Lung (tissue), 12 donors: ENCODE results near the gene WNK2. TPM values are rescaled to one million over a fixed set of nuclear protein-coding genes. Genes with fewer than 3 reads are reported as not detected.

Experiments
- ATAC-seq: fragments of 200-7000 bp; cut with Tn5 transposase; one replicate; pipeline ENCODE4 v1.9.1; 2020; ENCODE audit warnings: moderate number of reproducible peaks; ENCODE audit not compliant: insufficient read depth, low FRiP score
- DNase-seq, 3 donors: peaks; one replicate each; pipeline ENCODE4 v3.0.0-alpha.2; 2013 to 2017
- H3K27ac ChIP-seq, 2 donors: one replicate each; pipeline ENCODE4 v1.5.1; 2013; ENCODE audit warnings: mild to moderate bottlenecking in 2 of 2, moderate library complexity in 2 of 2, control low read depth in 1 of 2, inconsistent platforms in 1 of 2, low read depth in 1 of 2, low read length in 1 of 2
- H3K27me3 ChIP-seq, 3 donors: one replicate each; pipeline ENCODE4 v1.5.1; 2013; ENCODE audit warnings: low read length in 2 of 3; ENCODE audit not compliant: control insufficient read depth in 3 of 3, insufficient read depth in 3 of 3
- H3K36me3 ChIP-seq, 4 donors: one replicate each; pipeline ENCODE4 v1.5.1; 2013; ENCODE audit warnings: low read length in 4 of 4, mild to moderate bottlenecking in 1 of 4, moderate library complexity in 1 of 4; ENCODE audit not compliant: control insufficient read depth in 4 of 4, insufficient read depth in 4 of 4
- H3K4me1 ChIP-seq, 5 donors: one replicate each; pipeline ENCODE4 v1.5.1; 2013; ENCODE audit warnings: low read length in 5 of 5, mild to moderate bottlenecking in 2 of 5, moderate library complexity in 1 of 5; ENCODE audit not compliant: control insufficient read depth in 5 of 5, insufficient read depth in 5 of 5
- H3K4me3 ChIP-seq: one replicate; pipeline ENCODE4 v1.5.1; 2013; ENCODE audit warnings: mild to moderate bottlenecking, control low read depth, moderate library complexity
- H3K9ac ChIP-seq, 2 donors: one replicate each; pipeline ENCODE4 v1.5.1; 2013; ENCODE audit warnings: low read length in 2 of 2, control low read depth in 1 of 2; ENCODE audit not compliant: insufficient read depth in 1 of 2
- H3K9me3 ChIP-seq, 4 donors: one replicate each; pipeline ENCODE4 v1.5.1; 2013; ENCODE audit warnings: low read length in 3 of 4, mild to moderate bottlenecking in 1 of 4, moderate library complexity in 1 of 4; ENCODE audit not compliant: control insufficient read depth in 4 of 4, insufficient read depth in 3 of 4
- WGBS, 2 donors: extraction: QIAGEN DNeasy Blood & Tissue Kit; methylation state at CpG; one replicate each; pipeline ENCODE4 v1.1.7; 2013; 5-methylcytosine and 5-hydroxymethylcytosine counted together
- polyA plus RNA-seq, 2 donors: library from polyadenylated mRNA; stranded (reverse); fragments of 200-250 nt; gene quantifications; one replicate each; pipeline ENCODE4 v1.2.1, GENCODE V29; 2013
- total RNA-seq, 2 donors: library from RNA; depleted of rRNA in 1 of 2; stranded (reverse); fragments of >200 nt in 1 of 2; gene quantifications; one replicate each; pipeline ENCODE4 v1.2.1, GENCODE V29; 2014 to 2021
- TF ChIP-seq, protein P1 (sequence below): IDR thresholded peaks from 2 replicates; pipeline ENCODE4 v1.5.1; 2012; ENCODE audit warnings: mild to moderate bottlenecking; ENCODE audit errors: control extremely low read depth, extremely low read depth
- donor health status: control.
- donor health status: control.
- donor health status: Bipolar disorder and iron deficiency.
- donor health status: healthy.
- donor health status: DM: yes; HTN: yes; CAD: no.

Gene WNK2
- total and polyA plus RNA-seq, 4 donors, result 1.00 to 8.5 (median 2.9) TPM

DNA sequence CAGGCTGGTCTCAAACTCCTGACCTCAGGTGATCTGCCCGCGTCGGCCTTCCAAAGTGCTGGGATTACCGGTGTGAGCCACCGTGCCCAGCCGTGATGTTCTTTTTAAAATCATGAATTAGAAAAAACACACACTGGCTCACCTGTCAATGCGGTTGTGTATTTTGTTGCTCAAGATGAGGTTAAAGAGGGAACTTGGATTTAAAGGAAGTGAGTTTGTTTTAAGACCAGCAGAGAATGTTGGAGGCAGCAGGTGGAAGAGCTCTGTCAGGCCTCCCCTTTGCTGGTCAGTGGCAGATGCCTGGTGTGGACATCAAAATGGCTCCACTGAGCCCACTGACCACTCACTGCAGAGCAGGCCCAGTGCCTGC is 38.9 kb downstream of the WNK2 start:
- H3K9ac ChIP-seq, result no peak overlapping the region
- H3K4me3 ChIP-seq, result no peak overlapping the region

DNA sequence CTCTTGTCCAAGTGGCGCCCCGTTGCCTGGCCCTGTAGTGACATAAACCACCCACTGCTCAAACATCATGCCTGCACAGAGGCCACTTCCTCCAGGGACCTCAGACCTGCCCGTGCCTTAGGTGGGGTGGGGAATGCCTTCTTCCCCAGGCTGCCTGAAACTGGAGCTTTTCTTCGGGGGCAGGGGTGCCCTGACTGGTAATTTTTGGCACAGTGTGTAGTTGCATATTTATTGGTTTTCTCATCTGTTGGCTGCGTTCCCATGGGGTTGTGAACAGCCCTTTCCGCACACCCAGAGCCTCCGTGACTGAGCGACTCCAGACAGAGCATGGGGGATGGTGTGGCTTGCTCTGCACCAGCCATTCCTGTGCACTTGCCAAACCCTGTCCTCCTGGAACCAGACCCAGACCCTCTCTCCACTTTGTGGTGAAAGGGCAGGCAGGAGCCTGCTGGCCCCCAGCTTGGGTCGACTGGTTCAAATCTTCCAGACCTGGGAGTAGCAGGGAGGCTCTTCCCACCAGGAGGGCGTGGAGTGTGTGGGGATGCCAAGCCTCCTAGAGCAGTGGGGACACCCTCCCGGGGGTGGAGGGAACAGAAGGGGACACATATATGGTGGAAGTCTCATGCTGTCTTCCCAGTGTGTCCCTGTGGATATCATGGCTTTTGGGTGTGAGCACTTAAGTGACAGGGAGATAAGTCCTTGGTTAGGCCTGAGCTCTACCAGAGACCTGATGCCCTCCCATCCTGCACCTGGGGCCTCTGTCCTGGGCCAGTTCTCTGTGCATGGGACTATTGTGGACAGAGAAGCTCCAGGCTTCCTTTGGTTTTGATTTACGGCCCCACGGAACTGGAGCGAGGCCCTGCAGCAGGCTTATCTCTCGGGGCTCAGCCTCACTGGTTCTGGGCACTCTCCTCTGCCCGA is 39.6 kb downstream of the WNK2 start:
- DNase-seq, result peak in 2 of 3 donors; percentile 40 to 52

More for the DNA sequence above, 38.9 kb downstream of the WNK2 start:
- H3K9me3 ChIP-seq, result peaks cover 0 to 3% (median 0%) of the 10 kb centered on the region in 4 donors
- 62 to 70% methylated on average over 7 of the region's 7 CpGs for whole genome bisulfite sequencing, 2 donors
- peaks cover 0 to 8% (median 3%) of the 10 kb centered on the region in 5 donors for H3K4me1 ChIP-seq
- ATAC-seq (no peak), DNase-seq (no peak)
- no peaks in the 10 kb centered on the region for H3K27me3 ChIP-seq
- H3K27ac ChIP-seq, result peak overlapping the region in 1 of 2 donors; percentile 39
- no peaks in the 10 kb centered on the region for H3K36me3 ChIP-seq
- TF ChIP-seq, protein P1, sequence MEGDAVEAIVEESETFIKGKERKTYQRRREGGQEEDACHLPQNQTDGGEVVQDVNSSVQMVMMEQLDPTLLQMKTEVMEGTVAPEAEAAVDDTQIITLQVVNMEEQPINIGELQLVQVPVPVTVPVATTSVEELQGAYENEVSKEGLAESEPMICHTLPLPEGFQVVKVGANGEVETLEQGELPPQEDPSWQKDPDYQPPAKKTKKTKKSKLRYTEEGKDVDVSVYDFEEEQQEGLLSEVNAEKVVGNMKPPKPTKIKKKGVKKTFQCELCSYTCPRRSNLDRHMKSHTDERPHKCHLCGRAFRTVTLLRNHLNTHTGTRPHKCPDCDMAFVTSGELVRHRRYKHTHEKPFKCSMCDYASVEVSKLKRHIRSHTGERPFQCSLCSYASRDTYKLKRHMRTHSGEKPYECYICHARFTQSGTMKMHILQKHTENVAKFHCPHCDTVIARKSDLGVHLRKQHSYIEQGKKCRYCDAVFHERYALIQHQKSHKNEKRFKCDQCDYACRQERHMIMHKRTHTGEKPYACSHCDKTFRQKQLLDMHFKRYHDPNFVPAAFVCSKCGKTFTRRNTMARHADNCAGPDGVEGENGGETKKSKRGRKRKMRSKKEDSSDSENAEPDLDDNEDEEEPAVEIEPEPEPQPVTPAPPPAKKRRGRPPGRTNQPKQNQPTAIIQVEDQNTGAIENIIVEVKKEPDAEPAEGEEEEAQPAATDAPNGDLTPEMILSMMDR, result no peak

DNA sequence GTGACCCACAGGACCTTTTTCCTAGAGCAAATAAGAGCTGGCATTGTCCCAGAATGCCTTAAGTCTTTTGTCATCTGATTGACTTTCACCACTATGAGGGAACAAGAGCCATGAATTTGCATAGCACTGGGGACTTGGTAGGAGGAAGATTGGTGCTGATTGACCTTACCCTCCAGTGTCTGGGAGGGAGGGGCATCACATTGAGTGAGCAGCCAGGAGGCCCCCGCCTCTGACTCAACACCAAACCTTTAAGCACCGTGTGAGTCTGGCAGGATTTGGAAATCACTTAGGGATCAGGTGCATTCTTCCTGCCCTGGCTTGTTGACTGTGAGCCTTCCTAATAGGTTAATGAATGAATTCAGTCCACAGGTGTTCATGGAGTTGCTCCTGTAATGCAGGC is 40.7 kb downstream of the WNK2 start:
- Histone ChIP-seq H3K27me3 (no peaks in the 10 kb centered on the region), H3K4me1 (peaks cover 0 to 8% (median 3%) of the 10 kb centered on the region in 5 donors), H3K36me3 (no peaks in the 10 kb centered on the region), H3K9ac (no peak overlapping the region), H3K27ac (peak overlapping the region in 1 of 2 donors; percentile 29), H3K4me3 (no peak overlapping the region), H3K9me3 (peaks cover 0 to 3% (median 0%) of the 10 kb centered on the region in 4 donors)
- ATAC-seq (no peak), DNase-seq (no peak)
- 67 to 71% methylated on average over 2 of the region's 2 CpGs for WGBS, 2 donors
- TF ChIP-seq, protein P1, result no peak

More for the DNA sequence above, 39.6 kb downstream of the WNK2 start:
- Histone ChIP-seq H3K4me3 (no peak overlapping the region), H3K36me3 (no peaks in the 10 kb centered on the region), H3K27ac (peak overlapping the region in 1 of 2 donors; percentile 39), H3K4me1 (peaks cover 0 to 8% (median 3%) of the 10 kb centered on the region in 5 donors), H3K27me3 (no peaks in the 10 kb centered on the region), H3K9ac (no peak overlapping the region), H3K9me3 (peaks cover 0 to 3% (median 0%) of the 10 kb centered on the region in 4 donors)
- ATAC-seq, result no peak
- 49 to 53% methylated on average over 16 of the region's 16 CpGs for WGBS, 2 donors
- TF ChIP-seq, protein P1, result no peak
